ENCODE measurements around the gene RHBDL1.

Gene RHBDL1

GRCh38 chr16:651844-652243, 23.6 kb upstream of the RHBDL1 start:
- no peak for TF ChIP-seq CTCF (IDR thresholded peaks at IDR 0.05; ENCODE audit: extremely low read depth, missing control alignments)
- DNase-seq (ENCODE audit: low spot score): no peak

GRCh38 chr16:652454-653305, 22.8 kb upstream of the RHBDL1 start:
- no peak for DNase-seq (ENCODE audit: low spot score)
- no peak for TF ChIP-seq CTCF (IDR thresholded peaks at IDR 0.05; ENCODE audit: extremely low read depth, missing control alignments)

GRCh38 chr16:654034-654433, 21.4 kb upstream of the RHBDL1 start:
- no peak for DNase-seq (ENCODE audit: low spot score)
- no peak for TF ChIP-seq CTCF (IDR thresholded peaks at IDR 0.05; ENCODE audit: extremely low read depth, missing control alignments)

- no peak for DNase-seq (ENCODE audit: low spot score)
- no peak for TF ChIP-seq CTCF (IDR thresholded peaks at IDR 0.05; ENCODE audit: extremely low read depth, missing control alignments)
Measured at GRCh38 chr16:657487-657886, 18.0 kb upstream of the RHBDL1 start.

- no peak for TF ChIP-seq CTCF (IDR thresholded peaks at IDR 0.05; ENCODE audit: extremely low read depth, missing control alignments)
Measured at GRCh38 chr16:658679-659571, 16.5 kb upstream of the RHBDL1 start.

GRCh38 chr16:659618-660017, 15.9 kb upstream of the RHBDL1 start:
- no peak for TF ChIP-seq CTCF (IDR thresholded peaks at IDR 0.05; ENCODE audit: extremely low read depth, missing control alignments)

More at GRCh38 chr16:658679-659571, 16.5 kb upstream of the RHBDL1 start:
- no peak for DNase-seq (ENCODE audit: low spot score)

GRCh38 chr16:660132-660458, 15.4 kb upstream of the RHBDL1 start:
- DNase-seq (ENCODE audit: low spot score): no peak
- TF ChIP-seq CTCF (IDR thresholded peaks at IDR 0.05; ENCODE audit: extremely low read depth, missing control alignments): no peak

More at GRCh38 chr16:659618-660017, 15.9 kb upstream of the RHBDL1 start:
- DNase-seq (ENCODE audit: low spot score): no peak
